ENCODE results near the gene THAP10.
"Not testable (repeated sequence)": the region's sequence is repeated elsewhere in the genome, so short reads cannot be mapped to it uniquely, and the experiment has no call there.

The THAP10 gene

DNA sequence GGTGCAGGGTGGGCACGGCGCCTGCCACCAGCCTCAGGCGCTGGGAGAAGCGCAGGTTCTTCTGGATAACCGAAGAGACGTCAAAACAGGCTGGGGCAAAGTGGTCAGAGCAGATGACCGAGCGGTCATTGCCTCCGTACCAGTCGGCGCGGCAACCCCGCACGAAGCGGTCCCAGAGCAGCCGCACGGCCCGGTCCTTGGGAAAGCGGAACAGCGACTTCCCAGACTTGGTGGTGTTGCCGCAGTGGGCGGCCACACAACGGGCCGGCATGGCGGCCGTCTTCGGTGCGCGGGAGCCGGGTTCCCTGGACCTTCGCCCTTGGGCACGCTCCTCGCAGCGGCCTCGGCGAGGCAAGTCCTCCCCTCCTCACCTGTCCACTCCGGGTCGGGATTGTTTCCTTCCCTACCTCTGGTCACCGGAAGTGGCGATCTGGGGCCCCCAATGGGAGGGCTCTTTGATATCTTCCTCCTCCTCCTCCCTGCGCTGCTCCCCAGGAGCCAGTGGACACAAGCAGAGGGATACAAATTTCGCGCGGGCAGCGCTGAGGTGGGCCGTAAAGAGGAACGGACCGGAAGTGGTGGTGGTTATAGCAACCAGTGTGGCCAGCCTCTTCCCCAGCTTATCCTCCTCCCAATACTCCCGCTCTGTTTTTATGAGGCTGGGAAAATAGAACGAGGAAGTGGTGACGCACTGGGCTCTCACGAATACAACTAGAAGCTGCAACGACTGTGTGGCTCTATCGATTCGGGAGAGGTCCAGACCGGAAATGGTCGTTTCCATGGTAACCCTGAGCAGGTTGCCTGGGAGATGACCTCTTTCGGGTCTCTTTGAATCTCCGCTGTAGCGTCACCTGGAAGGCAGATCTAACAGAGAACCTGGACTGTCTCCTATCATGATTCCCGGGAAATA, at the start of gene THAP10, which contains the start of gene LRRC49:
Gene THAP10, minus strand, starts transcription at position 432 of the 910 bp plus-strand sequence. Its CDS starts 161 bp downstream, at position 271.
Gene LRRC49, plus strand, starts transcription at position 825 of the 910 bp plus-strand sequence. Its CDS starts 69 bp downstream, at position 894.
- TF ChIP-seq, protein P1, sequence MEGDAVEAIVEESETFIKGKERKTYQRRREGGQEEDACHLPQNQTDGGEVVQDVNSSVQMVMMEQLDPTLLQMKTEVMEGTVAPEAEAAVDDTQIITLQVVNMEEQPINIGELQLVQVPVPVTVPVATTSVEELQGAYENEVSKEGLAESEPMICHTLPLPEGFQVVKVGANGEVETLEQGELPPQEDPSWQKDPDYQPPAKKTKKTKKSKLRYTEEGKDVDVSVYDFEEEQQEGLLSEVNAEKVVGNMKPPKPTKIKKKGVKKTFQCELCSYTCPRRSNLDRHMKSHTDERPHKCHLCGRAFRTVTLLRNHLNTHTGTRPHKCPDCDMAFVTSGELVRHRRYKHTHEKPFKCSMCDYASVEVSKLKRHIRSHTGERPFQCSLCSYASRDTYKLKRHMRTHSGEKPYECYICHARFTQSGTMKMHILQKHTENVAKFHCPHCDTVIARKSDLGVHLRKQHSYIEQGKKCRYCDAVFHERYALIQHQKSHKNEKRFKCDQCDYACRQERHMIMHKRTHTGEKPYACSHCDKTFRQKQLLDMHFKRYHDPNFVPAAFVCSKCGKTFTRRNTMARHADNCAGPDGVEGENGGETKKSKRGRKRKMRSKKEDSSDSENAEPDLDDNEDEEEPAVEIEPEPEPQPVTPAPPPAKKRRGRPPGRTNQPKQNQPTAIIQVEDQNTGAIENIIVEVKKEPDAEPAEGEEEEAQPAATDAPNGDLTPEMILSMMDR (IDR thresholded peaks at IDR 0.05; ENCODE audit: control extremely low read depth, extremely low read depth, low read depth, missing control alignments) = no peak
- ChIA-PET POLR2A (no interaction called here), CTCF (no interaction called here)
- peak; percentile 84 for DNase-seq (ENCODE audit: extremely low spot score)

DNA sequence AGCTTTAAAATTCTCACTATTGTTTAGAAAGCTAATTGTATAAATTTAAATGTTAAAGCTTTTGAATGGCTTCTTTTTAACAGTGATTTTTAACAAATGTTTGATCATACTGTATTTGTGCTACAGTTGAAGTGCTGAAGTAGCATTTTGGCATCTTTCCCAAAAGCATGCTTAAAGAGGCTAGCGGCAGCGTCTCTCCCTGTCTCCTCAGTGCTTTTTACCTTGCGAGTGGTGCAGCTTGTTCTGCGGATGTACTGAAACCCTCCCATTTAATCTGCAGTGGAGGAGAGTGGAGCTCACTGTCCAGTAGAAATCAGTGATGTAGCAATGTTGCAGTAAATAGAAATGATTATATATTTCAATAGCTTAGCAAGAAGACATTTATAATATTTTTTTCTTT, 44.1 kb upstream of the THAP10 start:
- TF ChIP-seq, protein P1 (IDR thresholded peaks at IDR 0.05; ENCODE audit: control extremely low read depth, extremely low read depth, low read depth, missing control alignments) = no peak
- ChIA-PET POLR2A (no interaction called here), CTCF (interaction anchor here (1.0 to 1.4 kb wide), 5 partner anchors 17 to 178 kb away, joined by 3 to 6 read pairs (median 3); no protein-coding TSS in a partner anchor)

DNA sequence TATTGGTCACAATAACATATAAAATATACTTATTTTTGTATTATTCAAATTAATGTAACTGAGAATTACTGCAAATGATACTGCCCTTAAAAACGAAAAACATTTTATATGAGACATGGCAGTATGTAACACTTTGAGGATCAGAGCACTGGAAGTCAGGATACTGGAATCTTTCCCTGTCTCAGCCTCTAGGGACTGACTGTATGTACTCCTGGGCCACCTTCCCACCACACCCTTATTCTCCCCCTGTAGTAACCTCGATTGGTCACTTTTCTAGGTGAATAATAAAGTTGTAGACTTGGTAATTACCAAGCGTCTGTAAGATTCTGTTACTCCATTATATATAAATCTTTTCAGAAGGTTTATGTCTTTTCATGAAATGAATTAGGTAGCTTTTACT, 43.4 kb upstream of the THAP10 start:
- POLR2A ChIA-PET = no interaction called here
- CTCF ChIA-PET = interaction anchor here (1.4 kb wide), 1 partner anchor 35 kb away, joined by 3 read pairs; no protein-coding TSS in a partner anchor
- TF ChIP-seq, protein P1 (IDR thresholded peaks at IDR 0.05; ENCODE audit: control extremely low read depth, extremely low read depth, low read depth, missing control alignments) = no peak
- DNase-seq (ENCODE audit: extremely low spot score) = no peak

More for the DNA sequence above, 44.1 kb upstream of the THAP10 start:
- DNase-seq (ENCODE audit: extremely low spot score) = no peak

DNA sequence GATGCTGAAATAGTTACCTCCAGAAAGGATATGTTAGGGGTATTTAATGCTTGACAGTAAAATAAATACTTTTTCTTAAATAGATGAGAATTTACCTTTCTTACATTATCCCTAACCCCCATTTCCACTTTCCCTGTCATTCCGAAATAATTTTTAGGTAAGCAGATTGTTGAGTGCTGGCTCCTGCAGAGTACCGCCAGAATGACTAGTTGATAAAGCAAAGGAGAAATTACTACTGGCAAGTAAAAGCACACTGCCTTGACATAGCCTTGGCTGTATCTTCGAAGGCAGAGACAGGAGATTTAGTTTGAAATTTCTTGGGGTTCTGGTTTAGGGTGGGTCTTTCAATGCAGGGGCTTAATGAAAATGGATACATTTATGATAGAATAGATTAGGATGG, 41.2 kb upstream of the THAP10 start:
- ChIA-PET CTCF (no interaction called here), POLR2A (no interaction called here)
- DNase-seq (ENCODE audit: extremely low spot score) = no peak
- TF ChIP-seq, protein P1 (IDR thresholded peaks at IDR 0.05; ENCODE audit: control extremely low read depth, extremely low read depth, low read depth, missing control alignments) = no peak

DNA sequence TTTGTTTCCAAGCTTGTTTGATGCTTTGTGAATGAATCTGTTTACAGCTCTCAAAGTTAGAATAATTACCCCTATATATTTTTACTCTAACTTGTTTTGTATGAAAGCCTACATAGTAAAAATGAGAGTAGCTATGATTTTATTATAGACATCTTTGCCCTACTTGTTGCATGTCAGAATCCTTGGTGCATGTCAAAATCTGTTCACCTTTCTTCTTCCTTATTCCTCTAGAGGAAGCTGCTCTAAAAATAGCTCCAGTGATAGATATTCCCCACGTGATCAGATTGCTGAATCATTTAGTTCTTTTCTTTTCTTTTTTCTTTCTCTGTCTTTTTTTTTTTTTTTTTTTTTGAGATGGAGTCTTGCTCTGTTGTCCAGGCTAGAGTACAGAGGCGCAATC, 40.2 kb upstream of the THAP10 start:
- CTCF ChIA-PET = interaction anchor here (1.4 kb wide), 1 partner anchor 19 kb away, joined by 3 read pairs; no protein-coding TSS in a partner anchor
- TF ChIP-seq, protein P1 (IDR thresholded peaks at IDR 0.05; ENCODE audit: control extremely low read depth, extremely low read depth, low read depth, missing control alignments) = no peak
- POLR2A ChIA-PET = no interaction called here
- no peak for DNase-seq (ENCODE audit: extremely low spot score)

DNA sequence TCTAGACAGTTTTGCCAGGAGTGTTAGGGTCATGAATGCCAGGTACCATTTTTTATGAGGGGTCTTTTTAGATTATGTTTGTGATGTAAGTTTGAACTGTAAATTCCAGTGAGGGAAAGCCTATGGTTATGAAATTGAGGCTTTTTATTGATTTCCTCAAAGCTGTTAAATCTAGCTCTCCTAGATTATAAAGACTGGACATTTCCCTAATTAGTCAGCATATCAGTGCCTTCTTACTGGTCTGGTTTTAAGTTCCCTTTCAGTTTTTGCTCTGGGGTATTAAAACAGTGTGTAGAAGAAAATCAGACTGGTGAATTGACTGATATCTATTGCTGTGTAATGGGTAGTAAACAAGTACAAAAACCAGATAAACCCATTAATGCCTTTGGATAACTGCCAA, 39.6 kb upstream of the THAP10 start:
- CTCF ChIA-PET = interaction anchor here (1.4 kb wide), 1 partner anchor 19 kb away, joined by 3 read pairs; no protein-coding TSS in a partner anchor
- TF ChIP-seq, protein P1 (IDR thresholded peaks at IDR 0.05; ENCODE audit: control extremely low read depth, extremely low read depth, low read depth, missing control alignments) = no peak
- POLR2A ChIA-PET = no interaction called here
- no peak for DNase-seq (ENCODE audit: extremely low spot score)

DNA sequence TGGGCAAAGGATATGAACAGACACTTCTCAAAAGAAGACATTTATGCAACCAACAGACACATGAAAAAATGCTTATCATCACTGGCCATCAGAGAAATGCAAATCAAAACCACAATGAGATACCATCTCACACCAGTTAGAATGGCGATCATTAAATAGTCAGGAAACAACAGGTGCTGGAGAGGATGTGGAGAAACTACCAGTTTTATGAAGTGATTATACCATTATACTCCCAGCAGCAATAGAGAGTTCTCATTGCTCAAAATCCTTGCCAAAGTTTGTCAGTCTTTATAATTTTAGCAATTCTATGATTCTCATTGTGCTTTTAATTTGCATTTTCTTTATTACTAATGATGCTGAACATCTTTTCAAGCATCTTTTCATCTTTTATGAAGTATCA, 34.7 kb upstream of the THAP10 start:
- CTCF ChIA-PET; DNase-seq (ENCODE audit: extremely low spot score); POLR2A ChIA-PET: not testable (repeated sequence)
